ENCODE measurements around the gene USP46.

GRCh38 chr4:52618795-52619590 lies 40.1 kb downstream of the USP46 start:
- TF ChIP-seq POLR2A (IDR thresholded peaks at IDR 0.05; ENCODE audit: low read length) (no peak), GATA1 (IDR thresholded peaks at IDR 0.05; ENCODE audit: low read depth, low read length) (no peak)

Measured in erythroblast (primary cell).